ENCODE results near the gene FMNL2.

Gene FMNL2

DNA sequence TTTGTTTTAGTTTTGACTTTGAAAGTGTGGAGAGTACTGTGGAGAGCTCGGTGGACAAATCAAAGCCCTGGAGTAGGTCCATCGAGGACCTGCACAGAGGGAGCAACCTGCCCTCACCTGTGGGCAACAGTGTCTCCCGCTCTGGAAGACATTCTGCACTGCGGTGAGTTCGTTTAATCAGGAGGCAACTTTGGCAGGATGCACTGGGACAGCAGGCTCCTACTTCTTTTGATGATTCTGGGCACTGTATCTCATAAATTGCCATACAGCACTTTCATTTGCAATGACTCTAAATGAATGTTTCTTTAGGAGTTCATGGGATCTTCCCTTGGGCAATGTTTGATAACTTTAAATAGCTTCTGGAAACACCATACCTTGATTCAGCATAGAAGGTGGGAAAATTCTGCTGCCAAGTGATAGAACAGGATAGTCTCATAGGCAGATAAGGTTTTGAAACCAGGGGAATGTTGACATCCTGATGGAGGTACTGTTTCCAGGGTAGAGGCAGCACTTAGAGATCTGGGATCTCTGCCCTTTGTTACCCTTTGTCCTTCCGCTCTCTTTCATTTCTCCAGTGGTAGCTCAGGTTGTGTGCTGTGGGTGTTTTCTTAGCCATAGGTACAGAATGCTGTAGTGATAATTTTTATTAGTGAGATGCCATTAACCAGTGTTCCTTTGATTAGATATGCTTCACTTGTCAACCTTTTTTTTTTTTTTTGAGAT is 226.1 kb downstream of the FMNL2 start:
- DNase-seq = no peak

DNA sequence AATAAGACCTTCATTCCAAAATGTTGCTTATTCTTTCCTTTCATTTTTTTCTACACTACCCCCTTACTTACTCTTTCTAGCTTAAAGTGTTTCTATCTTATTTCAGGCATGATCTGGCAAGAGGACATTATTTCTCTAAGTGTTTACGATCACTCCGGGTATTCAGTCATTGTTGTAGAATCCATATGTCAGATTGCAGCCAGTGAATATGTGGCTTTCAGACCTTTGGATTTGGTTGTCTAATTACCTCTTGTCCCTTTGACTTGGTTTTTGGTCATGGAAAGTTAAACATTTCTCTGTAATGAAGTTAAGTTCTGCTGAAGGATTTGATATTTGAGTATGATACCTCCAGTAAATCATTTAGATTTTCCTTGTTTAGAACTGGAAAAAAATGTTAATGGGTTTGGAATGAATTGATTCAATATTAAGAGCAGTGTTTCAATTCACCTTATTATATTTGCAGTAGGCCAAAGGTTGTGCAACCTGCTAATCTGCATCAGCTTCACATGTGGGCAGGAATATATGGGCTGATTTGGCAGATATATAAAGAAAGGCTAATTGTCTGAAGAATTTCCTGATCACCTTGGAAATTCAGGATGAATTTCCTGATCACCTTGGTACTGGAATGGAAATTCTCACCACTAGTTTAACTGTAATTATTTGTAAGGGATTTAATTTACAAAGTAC is 227.4 kb downstream of the FMNL2 start:
- no peak for DNase-seq

DNA sequence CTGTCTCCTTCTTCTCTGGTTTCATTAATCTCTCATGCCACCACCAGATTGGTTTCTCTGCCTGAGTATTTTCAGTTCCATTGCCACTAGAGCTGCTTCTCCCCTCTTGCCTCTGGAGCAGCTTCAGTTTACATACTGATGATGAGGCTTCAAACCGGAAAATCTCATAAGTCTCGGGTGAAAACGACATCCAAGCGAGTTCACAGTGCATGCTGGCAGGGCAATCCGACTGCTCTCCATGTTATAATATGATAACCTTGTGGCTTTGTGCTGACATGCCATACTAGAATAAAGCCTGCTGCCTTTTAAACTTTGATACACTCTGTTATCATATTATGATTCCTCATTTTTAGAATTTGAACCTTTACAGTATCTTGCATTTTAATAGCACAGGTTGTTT is 228.8 kb downstream of the FMNL2 start:
- no peak for DNase-seq

DNA sequence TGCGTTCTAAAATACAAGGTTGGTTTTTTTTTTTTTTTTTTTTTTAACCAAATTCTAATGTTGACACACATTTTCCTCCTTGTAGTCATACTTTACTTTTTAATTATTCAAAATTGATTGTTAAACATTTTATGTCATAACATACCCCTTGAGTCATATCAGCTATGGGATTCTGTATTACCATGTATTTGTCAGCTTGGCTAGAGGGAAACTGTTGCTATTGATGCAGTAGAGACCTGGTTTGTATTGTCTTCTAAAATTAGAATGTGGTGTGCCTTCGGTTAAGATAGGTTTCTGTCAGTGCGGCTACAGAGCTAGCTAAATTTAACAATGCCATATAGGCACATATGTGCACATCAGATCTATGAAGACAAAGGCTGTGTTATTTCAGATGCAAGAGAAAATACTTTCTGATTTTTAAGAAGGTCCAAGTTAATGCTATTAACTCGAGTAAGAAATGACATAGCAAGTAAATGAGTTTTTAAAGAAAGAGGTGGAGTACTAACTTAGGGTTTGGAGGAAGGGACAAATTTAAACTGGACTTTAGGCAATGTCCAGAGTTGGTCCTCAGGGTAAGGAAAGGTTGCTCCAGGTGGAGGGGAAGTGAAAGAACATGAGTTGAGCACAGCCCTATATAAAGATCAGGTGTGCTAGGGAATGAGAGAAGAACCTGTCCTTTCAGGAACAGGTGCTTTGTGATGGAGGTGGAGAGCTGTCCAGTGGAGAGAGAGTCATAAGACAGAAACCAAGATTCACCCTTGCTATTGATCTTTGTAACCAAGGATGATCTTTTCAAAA is 230.0 kb downstream of the FMNL2 start:
- no peak for DNase-seq

DNA sequence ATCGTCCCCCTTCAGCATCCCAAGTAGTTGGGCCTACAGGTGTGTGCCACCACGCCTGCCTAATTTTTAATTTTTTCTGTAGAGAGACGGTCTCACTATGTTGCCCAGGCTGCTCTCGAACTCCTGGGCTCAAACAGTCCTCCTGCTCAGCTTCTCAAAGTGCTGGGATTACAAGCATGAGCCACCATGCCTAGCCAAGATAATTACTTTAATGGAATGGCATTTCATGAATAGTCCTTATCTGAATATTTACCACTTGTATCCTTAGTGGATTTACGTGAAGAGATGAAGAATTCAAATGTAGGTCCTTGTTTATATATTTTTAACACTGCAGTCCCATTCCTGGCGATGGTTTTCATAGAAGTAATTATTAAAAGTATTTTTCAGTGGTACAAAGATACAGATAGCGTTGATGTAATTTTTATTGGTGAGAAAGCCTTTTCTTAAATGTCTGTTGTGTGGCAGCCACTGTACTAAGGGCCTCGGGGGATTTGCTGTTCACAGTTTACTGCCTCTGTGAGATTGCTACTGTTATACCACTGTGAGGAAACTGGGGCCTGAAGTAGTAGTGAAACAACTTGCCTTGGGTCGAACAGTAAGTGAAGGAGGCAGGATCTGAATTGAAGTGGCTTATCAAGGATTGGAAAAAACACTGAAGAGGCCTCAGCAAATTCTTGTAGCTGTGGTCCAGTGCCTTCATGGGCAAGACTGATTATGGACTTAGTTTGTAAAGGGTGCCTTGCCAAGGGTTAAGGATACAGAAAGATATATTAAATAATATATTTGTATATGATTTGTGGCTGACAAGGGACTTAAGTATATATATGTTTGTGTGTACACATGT is 231.1 kb downstream of the FMNL2 start:
- DNase-seq = no peak

DNA sequence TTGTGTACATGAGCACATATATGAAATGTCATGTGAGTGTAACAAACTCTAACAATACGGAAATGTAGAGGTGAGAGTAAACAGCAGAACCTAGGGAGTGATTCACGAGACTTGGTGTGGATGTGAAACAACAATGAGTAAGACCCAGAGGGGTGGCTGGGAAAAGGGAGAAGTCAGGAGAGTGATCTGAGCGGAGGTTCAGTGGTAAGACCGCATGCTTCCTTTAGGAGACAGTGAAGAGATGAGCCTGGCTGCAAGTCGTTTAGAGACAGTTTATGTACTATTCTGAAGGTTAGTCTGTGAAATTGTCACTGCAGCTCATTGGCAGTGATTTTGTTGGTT is 231.7 kb downstream of the FMNL2 start:
- DNase-seq = no peak

DNA sequence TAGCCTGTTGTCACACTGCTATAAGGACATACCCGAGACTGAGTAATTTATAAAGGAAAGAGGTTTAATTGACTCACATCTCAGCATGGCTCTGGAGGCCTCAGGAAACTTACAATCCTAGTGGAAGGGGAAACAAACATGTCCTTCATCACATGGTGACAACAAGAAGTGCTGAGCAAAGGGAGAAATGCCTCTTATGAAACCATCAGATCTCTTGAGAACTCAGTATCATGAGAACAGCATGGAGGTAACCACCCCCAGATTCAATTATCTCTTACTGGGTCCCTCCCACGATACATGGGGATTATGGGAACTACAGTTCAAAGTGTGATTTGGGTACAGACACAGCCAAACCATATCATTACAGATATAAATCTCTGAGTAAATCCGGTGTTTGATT is 233.6 kb downstream of the FMNL2 start:
- no peak for DNase-seq

DNA sequence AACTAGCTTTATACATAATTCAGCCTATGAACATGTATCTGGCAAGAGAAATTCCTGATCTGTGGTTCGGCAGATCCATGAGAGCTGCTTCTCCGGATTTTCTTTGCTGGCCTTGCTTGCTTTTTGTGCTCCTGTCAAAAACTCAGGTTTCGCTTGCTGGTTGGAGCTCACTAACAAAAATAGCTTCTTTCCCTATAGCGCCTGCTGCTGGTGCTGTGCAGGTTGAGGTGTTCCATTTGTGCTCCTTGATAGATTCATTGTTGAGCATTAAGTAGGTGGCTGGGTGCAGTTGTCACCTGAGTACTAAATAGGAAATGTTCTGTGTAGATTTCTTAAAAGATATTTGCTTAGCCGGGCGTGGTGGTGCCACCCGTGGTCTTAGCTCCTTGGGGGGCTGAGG is 234.2 kb downstream of the FMNL2 start:
- DNase-seq = no peak

DNA sequence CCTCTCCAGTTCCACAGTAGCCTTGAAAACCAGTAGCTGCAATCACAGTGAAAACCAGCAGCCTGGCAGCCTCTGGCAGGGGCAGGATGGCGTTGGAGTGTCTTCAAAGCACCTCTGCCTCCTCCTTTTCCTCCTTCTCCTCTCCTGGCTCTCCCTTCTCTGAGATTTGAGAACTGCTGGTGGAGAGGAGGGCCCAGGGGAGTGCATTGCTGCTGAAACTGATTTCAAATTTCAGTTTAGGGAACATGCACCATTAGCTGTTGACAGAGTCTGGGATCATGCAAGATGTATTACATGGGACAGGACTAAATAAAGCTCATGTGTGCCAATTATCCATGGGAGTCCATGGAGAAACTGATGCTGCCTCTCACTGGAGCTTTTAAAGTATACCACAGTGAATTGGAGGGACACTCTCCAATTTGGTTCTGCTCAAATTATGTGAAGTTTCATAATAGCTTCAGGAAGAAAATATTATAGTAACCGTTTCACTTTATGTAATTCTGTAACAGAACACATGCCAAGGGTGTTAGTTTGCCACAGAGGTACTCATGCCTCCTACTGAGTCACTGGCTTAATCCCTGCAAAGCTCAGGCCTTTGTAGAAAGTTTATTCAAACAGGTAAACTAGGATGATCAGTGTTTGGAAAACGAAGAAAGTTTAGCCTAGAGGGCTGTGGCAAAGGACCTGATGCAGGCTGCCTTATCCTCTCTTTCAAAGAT is 236.2 kb downstream of the FMNL2 start:
- no peak for DNase-seq

DNA sequence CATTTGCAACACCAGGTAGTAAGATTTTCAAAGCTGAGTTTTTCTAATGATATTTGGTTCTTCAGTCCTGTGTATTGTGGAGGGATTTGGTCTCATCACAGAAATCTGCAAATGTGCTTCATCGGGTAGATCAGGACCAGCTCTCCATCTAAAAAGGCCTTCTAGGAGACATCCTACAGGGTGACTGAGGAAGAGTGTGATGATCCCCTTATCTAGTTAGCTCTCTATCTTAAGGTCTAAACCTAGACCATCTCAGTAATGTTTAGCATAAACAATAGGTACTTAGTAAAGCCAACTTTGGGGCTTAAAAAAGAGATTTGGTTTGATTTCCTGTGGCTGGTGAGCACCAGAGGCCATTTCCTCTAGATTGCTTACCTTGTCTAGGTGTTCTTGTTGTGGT is 237.1 kb downstream of the FMNL2 start:
- no peak for DNase-seq

DNA sequence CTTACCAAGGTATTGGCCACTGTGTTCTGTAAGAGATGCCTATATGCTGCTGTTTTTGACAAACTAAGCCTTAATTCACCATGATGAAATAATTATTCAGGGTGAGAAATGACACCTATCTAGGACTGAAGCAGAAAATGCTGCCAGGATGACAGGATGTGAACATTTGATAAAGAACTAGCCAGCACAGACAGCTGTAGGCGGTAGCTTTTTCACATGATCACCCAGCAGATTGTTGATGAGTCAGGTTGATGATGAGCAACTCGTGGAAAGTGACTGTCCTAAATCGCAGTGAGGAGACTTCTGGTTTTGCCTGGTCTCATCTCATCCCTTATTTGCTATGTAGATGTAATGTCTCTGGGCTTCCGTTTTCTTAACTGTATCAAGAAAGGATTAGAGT is 238.2 kb downstream of the FMNL2 start:
- no peak for DNase-seq

DNA sequence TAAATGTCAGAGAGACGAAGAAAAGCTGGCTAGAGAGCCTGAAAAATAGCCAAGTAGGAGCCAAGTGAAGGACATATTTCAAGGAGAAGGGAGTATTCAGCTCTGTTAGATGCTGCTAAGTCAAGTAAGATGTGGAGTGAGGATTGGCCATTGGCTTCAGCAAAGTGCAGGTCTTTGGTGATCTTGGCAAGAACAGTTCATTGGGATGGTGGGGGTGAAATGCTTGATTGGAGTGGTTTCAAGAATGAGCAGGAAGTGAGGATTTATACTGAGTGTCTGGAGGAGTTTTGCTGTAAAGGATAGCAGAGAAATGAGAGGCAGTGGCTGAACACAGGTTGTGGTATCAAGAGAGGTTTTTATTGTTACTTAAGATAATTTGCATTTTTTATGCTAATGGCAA is 242.6 kb downstream of the FMNL2 start:
- DNase-seq = no peak

DNA sequence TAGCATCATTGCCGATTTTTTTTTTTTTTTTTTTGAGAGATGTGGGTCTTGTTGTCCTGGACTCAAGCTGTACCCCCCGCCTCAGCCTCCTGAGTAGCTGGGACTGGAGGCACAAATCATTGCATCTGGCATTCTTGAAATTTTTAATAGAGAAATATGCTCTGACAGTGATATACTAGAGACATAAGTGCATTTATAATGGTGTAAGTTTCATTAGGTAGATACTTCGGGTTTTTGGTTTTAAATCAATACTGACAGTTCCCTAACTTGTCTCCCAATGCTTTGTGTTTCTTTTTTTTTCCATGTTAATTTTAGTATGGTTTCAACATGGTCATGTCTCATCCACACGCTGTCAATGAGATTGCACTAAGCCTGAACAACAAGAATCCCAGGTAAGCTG is 243.6 kb downstream of the FMNL2 start:
- DNase-seq = no peak

DNA sequence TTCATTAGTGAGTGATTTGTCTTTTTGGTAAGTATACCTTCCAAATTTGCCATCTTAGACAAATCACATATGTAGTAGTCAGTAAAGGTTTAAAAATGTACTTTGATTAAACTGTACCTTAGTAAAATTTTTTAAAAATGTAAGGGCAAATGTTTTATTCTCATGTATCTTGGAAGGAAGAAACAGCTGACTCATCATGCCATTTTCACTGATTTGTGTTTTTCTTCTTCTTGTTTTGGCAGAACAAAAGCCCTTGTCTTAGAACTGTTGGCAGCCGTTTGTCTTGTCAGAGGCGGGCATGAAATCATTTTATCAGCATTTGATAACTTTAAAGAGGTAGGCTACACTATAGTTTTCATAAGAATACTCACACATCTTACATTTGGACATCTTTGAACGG is 245.7 kb downstream of the FMNL2 start:
- DNase-seq = no peak

DNA sequence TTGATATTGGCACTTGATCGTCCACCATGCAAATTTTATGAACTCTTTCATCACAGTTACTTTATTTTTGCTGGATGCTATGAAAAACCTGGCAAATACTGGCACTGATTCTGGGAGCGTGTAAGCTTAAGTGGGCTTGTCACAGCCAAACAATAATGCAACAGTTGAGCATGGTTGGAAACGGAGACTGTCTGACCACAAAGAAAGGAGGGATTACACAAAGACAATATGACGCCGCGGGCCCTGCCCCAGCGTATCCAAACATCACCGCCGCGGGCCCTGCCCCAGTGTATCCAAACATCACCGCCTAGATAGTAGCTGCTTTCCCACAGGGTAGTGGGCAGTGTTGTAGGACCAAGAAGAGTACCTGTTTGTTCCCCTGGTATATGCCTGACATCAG is 246.4 kb downstream of the FMNL2 start:
- DNase-seq = no peak

DNA sequence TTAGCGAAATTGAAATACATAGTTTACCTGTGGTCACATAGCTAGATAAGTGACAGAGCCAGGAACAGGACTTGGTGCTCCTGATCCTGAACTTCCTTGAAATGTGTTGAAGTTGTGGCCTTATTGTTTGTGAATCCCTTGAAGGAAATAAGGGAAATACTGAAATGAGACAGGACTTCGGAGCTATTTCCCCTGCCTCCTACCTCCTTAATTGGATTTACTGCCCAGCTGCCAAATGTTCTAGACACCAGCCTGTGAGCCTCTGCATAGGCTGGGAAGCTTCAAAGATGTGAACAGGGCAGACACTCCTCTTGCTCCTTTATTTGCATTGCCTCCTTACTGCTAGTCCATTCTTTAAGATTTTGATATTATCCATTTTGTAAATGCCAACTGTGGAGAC is 247.1 kb downstream of the FMNL2 start:
- DNase-seq = no peak

DNA sequence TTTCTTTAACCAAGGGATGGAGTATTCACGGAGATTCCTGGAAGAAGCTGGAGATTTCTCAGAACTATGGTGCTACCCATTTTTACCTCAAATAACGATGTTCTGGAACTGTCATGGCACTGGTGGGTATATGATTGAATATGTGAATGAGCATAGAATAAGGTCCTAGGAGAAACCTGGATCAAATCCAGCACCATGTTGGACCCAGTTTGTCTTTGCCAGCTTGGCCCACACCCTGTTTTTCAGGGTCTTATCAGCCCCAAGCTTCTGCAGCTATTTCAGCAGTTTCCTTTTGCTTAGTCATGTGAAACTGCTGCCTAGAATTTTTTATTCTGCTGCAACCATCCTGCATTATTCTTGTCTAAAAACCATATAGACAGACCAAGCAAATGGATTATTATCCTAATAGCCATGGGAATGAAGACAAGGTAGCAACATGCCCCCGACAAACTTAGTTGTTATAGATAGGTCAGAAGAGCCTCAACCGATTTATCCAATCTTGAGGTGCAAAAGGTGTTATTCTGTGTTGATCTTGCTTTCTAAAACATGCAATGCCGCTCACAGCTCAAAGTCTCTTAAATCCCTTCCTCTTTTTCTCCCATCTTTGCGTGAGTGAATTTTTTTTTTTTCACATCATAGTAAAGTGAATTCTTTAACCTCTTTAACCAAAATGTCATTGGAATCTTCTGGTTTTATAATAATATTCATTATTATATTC is 248.7 kb downstream of the FMNL2 start:
- no peak for DNase-seq

DNA sequence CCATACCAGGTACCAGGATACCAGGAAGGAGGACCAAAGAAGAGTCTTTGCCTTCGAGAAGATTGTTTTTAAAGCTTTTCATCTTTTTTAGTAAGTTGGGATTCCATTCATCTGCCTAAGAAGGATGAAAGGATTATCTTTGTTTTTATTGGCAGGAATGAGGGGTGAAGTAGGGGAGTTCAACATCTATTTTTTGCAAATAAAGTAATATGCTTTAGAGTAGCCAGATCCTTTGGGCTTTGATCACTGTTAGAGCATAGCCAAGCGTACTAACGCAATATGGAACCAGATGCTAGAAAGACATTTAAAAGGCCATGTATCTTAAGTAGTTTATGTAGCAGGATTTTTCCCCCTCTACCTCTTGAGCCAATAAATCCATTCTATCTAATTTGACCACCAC is 249.3 kb downstream of the FMNL2 start:
- no peak for DNase-seq

DNA sequence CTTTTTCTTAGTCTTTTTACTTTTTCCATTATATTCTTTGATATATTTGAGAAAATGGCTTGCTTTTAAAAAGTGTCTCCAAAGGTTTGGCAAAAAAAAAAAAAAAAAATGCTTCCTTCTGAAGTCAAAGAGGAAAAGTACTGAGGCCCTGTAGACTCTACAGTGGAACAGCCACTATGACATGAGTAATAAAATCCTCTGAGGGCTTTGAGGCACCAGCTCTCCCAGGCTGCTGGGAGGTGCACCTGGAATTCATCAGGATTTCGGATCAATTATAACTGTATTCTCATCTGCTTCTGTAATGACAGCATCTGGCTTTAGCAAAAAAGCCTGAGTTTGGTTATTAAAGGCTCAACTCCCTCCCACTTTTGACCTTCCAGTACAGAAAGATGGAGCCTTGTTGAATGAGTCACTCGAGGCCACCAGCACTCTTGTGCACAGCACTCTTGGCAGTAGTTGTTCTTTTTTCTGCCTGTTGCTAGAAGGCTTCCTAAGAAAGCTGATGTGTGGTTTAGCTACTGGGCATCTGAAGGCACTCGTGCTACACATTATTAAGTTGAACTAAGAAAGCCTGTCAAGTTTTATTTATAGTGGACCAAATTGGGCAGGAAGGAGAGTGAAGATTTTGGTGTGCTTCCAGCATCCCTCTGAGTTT is 251.0 kb downstream of the FMNL2 start:
- DNase-seq = no peak

DNA sequence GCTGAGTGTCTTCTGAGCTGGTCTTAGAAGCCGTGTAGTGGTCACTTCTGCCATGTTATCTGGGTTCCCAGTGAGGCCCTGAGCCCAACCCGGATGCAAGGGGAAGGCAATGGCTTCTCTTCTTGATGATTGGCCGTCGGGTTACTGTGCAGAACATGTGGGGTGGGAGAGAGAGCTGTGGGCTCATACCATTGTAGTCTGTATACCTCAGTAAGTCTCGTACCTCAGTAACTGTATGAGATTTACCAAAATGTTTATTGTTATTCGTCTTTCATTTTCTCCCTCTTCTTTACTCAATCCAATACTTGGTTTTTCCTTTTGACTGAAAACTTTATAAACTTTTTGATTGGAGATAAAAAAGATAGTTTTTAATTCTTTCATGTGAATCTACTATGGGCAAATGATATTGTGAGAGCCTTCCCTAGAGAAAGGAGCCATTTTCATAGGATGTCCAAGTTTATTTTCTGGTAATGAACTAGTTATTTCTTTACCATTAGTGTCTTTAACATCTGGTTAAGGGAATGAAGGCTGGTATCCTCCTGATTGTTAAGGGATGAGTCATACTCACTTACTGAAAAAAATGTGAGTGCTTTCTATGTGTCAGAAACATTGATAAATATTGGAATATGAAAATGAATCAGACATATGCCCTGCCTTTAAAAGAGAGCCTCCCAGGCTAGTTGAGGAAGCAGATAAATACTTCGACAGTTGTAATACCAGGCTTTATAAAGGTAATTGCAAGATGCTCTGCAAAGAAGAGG is 252.4 kb downstream of the FMNL2 start:
- DNase-seq = no peak

DNA sequence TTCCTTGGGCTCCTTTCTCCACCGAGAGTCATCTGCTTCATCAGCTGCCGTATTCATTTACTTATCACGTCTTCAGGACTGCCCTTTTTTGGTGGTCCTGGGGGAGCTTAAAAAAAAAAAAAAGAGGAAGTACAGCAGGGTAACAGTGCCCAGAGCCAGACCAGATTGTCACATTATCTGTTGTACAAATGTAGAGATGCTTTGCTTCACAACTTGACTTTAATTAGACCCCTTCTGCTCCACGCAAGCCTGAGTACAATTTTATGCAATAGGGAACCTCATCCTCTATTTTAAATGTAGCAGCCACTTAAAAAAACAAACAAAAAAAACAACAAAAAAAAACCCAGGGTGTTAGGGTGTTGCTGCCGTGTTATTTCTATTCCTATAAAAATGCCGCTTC is 254.0 kb downstream of the FMNL2 start:
- no peak for DNase-seq
